NT2/D1 (cell line): Measurements from ENCODE around the gene CARD18.

Source experiments
- DNase-seq: peaks from one replicate; pipeline ENCODE4 v3.0.0-alpha.2; 2011; ENCODE audit warnings: low read depth, low spot score
- H3K27me3 ChIP-seq: 2 replicates; pipeline ENCODE4 v1.6.0; 2011; ENCODE audit warnings: mild to moderate bottlenecking; ENCODE audit not compliant: insufficient read length, insufficient read depth
- H3K36me3 ChIP-seq: 2 replicates; pipeline ENCODE4 v1.6.1; 2011; ENCODE audit warnings: mild to moderate bottlenecking, low read length, mixed read lengths; ENCODE audit not compliant: insufficient read depth, insufficient read length
- H3K4me1 ChIP-seq: 2 replicates; pipeline ENCODE4 v1.5.1; 2011; ENCODE audit not compliant: insufficient read depth, insufficient read length
- H3K4me3 ChIP-seq: 2 replicates; pipeline ENCODE4 v1.5.1; 2011; ENCODE audit warnings: low read depth; ENCODE audit not compliant: insufficient read length
- H3K9ac ChIP-seq: 2 replicates; pipeline ENCODE4 v1.6.0; 2011; ENCODE audit warnings: low read depth; ENCODE audit not compliant: insufficient read length
- H3K9me3 ChIP-seq: 2 replicates; pipeline ENCODE4 v1.5.1; 2011; ENCODE audit warnings: mild to moderate bottlenecking, low read length; ENCODE audit not compliant: insufficient read depth
- SUZ12 ChIP-seq: IDR thresholded peaks from 2 replicates; pipeline ENCODE4 v1.6.1; 2011; ENCODE audit not compliant: insufficient read length, insufficient read depth; ENCODE audit errors: extremely low read depth
- YY1 ChIP-seq: IDR thresholded peaks from 2 replicates; pipeline ENCODE4 v1.6.1; 2011; ENCODE audit not compliant: insufficient read length, insufficient read depth
- ZNF274 ChIP-seq: IDR thresholded peaks from 2 replicates; pipeline ENCODE4 v1.6.1; 2011; ENCODE audit warnings: mild to moderate bottlenecking, low read depth, low read length

The CARD18 gene

DNA sequence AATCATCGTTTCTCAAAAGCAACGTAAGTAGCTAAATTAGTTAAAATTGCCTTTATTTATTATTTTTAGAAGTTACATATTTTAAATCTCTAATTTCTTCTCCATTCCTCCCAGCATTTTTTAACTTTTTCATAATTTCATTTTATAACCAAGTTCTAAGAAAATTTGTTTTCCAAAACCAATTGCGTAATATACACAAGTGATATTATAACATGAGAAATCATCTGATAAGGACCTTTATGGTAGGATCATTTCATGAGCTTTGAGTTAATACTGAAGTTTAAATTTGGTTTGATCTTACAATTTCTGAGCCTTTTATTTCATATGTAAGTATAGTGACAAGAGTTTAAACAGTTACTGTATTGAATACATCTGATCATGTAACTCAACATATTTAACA is 27.7 kb upstream of the CARD18 start:
- Histone ChIP-seq H3K27me3 (no peaks in the 10 kb centered on the region), H3K4me3 (no peak overlapping the region), H3K4me1 (no peaks in the 10 kb centered on the region), H3K9ac (no peak overlapping the region), H3K9me3 (no peaks in the 10 kb centered on the region), H3K36me3 (no peaks in the 10 kb centered on the region)
- DNase-seq, result no peak
- TF ChIP-seq SUZ12 (no peak), ZNF274 (no peak), YY1 (no peak)

DNA sequence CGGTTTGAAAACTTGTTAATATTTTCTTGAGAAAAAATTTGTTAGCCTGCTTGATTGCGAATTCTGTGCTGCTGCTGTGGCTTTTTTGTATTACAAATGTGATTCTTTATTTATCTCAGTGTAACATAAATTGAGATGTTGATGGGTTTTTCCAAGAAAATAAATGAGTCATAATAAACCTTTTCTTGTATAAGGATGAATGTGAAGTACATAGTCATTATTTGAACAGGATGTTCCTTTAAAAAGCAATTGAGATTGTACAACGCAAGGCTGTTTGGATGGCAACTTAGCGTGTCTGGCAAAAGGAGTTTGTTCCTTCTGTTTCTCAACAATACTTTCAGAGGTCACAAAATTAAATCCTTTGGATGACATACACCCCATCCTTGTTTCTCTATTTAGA is 24.6 kb upstream of the CARD18 start:
- Histone ChIP-seq H3K4me1 (no peaks in the 10 kb centered on the region), H3K9me3 (no peaks in the 10 kb centered on the region), H3K4me3 (no peak overlapping the region), H3K36me3 (no peaks in the 10 kb centered on the region), H3K9ac (no peak overlapping the region), H3K27me3 (no peaks in the 10 kb centered on the region)
- TF ChIP-seq YY1 (no peak), SUZ12 (no peak), ZNF274 (no peak)
- DNase-seq, result no peak

DNA sequence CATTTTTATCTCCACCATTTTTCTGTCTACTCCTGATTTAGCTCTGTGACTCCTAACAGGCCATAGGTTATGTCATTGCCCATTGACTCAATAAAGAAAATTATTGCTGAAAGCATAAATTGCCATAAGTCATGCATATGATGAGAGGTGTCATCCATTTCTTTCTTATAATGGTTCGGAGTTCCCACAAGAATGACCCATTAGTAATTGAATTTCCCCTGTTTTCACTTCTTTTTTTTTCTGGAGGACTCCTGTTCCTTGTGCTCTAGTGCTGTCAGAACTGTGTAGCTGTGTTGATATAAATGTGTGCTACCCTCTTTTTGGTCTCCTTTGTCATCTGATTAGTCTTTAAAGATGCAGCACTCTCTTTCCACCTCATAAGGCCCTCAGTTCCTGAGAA is 22.9 kb upstream of the CARD18 start:
- H3K27me3 ChIP-seq, result no peaks in the 10 kb centered on the region
- TF ChIP-seq YY1 (no peak), ZNF274 (no peak), SUZ12 (no peak)
- no peaks in the 10 kb centered on the region for H3K9me3 ChIP-seq
- no peaks in the 10 kb centered on the region for H3K36me3 ChIP-seq
- no peak overlapping the region for H3K4me3 ChIP-seq
- no peak overlapping the region for H3K9ac ChIP-seq
- no peaks in the 10 kb centered on the region for H3K4me1 ChIP-seq
- no peak for DNase-seq

DNA sequence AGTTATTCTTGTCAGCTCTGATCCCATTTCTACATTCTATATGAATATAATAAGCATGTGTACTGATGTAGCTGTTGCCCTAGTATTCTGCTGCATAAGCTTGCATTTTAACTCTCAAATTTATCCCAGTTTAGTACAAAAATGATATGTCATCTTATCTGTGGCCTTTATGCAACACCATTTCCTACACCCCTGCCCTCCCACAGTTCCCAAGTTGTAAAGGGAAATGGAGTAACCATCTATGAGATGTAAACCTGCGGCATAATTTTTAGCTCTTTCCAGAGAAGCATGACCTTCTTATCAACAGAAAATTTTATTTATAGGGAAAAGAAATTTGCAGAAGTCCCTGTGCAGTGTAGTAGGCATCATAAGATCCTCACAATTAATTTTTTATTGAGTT is 18.9 kb upstream of the CARD18 start:
- Histone ChIP-seq H3K4me1 (no peaks in the 10 kb centered on the region), H3K4me3 (no peak overlapping the region), H3K9ac (no peak overlapping the region), H3K36me3 (no peaks in the 10 kb centered on the region), H3K9me3 (no peaks in the 10 kb centered on the region), H3K27me3 (no peaks in the 10 kb centered on the region)
- no peak for TF ChIP-seq YY1
- no peak for TF ChIP-seq SUZ12
- no peak for TF ChIP-seq ZNF274
- DNase-seq, result no peak

DNA sequence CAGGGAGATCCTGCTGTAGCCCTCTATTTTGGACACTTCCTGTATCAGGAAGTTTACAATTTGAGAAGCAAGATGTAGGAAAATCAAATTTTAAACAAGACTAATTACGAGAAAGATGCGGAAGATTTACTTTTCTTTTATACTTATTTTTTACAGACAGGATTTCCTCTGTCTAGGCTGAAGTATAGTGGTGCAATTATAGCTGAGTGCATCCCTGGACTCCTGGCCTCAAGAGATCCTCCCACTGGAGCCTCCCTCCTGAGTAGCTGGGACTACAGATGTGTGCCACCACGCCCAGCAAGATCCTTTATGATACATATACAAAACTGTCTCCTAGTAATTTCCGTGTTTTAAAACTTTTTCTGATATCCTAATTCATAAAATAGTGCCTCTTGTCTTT is 17.2 kb upstream of the CARD18 start:
- H3K4me3 ChIP-seq, result no peak overlapping the region
- TF ChIP-seq YY1 (no peak), SUZ12 (no peak), ZNF274 (no peak)
- H3K27me3 ChIP-seq, result no peaks in the 10 kb centered on the region
- no peaks in the 10 kb centered on the region for H3K36me3 ChIP-seq
- DNase-seq, result no peak
- H3K9ac ChIP-seq, result no peak overlapping the region
- H3K9me3 ChIP-seq, result no peaks in the 10 kb centered on the region
- H3K4me1 ChIP-seq, result no peaks in the 10 kb centered on the region

DNA sequence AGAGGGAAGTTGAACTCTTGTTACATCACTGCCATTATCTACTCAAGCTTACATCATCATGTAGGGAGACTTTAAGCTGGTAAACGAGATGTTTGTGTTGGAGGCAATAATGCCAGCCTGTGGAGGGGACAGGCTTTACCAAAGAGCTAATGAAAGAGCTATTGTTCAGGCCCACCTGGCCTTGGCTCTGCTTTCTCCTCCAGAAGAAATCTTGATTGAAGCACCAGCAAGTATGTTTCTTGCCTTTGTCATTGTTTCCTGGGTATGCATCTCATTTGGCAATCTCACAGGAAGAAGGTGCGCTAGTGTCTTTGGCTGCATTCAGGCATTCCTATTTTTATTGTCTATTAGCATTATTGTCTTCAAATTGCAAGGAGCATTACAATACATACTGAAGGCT is 16.7 kb upstream of the CARD18 start:
- no peaks in the 10 kb centered on the region for H3K4me1 ChIP-seq
- no peaks in the 10 kb centered on the region for H3K36me3 ChIP-seq
- no peaks in the 10 kb centered on the region for H3K9me3 ChIP-seq
- TF ChIP-seq YY1 (no peak), ZNF274 (no peak), SUZ12 (no peak)
- no peaks in the 10 kb centered on the region for H3K27me3 ChIP-seq
- DNase-seq, result no peak
- H3K9ac ChIP-seq, result no peak overlapping the region
- no peak overlapping the region for H3K4me3 ChIP-seq

DNA sequence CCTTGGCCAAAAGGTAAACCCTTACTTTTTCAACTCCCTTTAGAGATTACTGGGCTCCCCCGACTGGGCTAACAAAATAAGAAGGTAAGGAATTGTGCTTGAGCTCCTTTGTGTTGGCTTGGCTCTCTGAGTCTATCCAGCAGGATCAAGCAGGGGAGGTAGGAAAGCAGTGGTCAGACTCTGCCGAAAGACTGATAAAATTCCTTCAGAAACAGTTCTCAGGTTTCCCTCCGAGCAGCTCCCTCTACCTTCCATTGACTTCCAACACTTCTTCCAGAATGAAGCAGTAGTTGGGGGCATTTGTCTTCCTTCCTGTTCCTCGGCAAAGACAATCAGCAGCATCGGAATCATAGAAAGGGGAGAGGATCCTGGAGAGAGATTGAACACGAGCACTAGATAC is 16.1 kb upstream of the CARD18 start:
- Histone ChIP-seq H3K9me3 (no peaks in the 10 kb centered on the region), H3K4me3 (no peak overlapping the region), H3K9ac (no peak overlapping the region), H3K4me1 (no peaks in the 10 kb centered on the region), H3K27me3 (no peaks in the 10 kb centered on the region), H3K36me3 (no peaks in the 10 kb centered on the region)
- no peak for TF ChIP-seq ZNF274
- no peak for TF ChIP-seq YY1
- no peak for TF ChIP-seq SUZ12
- no peak for DNase-seq

DNA sequence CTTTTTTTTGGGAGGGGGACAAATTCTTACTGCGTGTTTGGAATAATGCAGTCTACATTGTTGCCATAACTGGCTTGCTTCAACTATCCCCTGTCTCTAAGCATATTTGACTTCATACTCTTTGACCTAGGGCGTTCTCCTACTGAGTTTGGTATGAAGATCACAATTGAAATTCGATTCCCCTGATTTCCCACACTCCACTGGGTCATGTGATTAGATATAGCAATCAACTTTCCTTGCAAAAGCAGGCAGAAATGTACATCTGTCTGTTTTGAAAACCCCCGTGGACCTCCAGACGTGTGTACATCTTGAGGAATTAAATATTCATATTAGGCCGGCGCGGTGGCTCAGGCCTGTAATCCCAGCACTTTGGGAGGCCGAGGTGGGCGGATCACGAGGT is 13.8 kb upstream of the CARD18 start:
- H3K27me3 ChIP-seq, result no peaks in the 10 kb centered on the region
- no peak overlapping the region for H3K9ac ChIP-seq
- TF ChIP-seq YY1 (no peak), SUZ12 (no peak), ZNF274 (no peak)
- no peaks in the 10 kb centered on the region for H3K36me3 ChIP-seq
- no peak overlapping the region for H3K4me3 ChIP-seq
- H3K4me1 ChIP-seq, result no peaks in the 10 kb centered on the region
- H3K9me3 ChIP-seq, result no peaks in the 10 kb centered on the region
- no peak for DNase-seq
